Muscle of leg (tissue), 11 donors: Measurements from ENCODE around the gene CES5A. TPM values are rescaled to one million over a fixed set of nuclear protein-coding genes. Genes with fewer than 3 reads are reported as not detected.
"Not testable (repeated sequence)": the region's sequence is repeated elsewhere in the genome, so short reads cannot be mapped to it uniquely, and the experiment has no call there.

ENCODE experiments used
- DNase-seq: peaks from one replicate; pipeline ENCODE4 v3.0.0; 2013
- H3K27ac ChIP-seq: one replicate; pipeline ENCODE4 v1.5.1; 2013; ENCODE audit warnings: mild to moderate bottlenecking, low read length, control low read depth
- H3K27me3 ChIP-seq: one replicate; pipeline ENCODE4 v1.6.1; 2013; ENCODE audit warnings: low read length; ENCODE audit not compliant: control insufficient read depth, insufficient read depth
- H3K36me3 ChIP-seq: one replicate; pipeline ENCODE4 v1.6.1; 2013; ENCODE audit warnings: low read length; ENCODE audit not compliant: control insufficient read depth, insufficient read depth
- H3K4me1 ChIP-seq: one replicate; pipeline ENCODE4 v1.6.1; 2013; ENCODE audit warnings: low read length; ENCODE audit not compliant: control insufficient read depth, insufficient read depth
- H3K4me3 ChIP-seq: one replicate; pipeline ENCODE4 v1.5.1; 2013; ENCODE audit warnings: low read length, control low read depth
- H3K9me3 ChIP-seq: replicated peaks from 2 replicates; pipeline ENCODE4 v1.6.1; 2013; ENCODE audit warnings: low read depth, low read length; ENCODE audit not compliant: control insufficient read depth
- WGBS: methylation state at CpG from one replicate; pipeline ENCODE4 v1.1.5; 2013; ENCODE audit warnings: missing lambda C conversion rate; ENCODE audit not compliant: insufficient coverage; 5-methylcytosine and 5-hydroxymethylcytosine counted together
- polyA plus RNA-seq, 8 donors: library from polyadenylated mRNA; unstranded; fragments of 120-200 nt; gene quantifications; one replicate each; pipeline versions ENCODE4 v1.2.1 to v1.2.3, GENCODE V29; 2013; ENCODE audit warnings: inconsistent platforms in 1 of 8, low replicate concordance in 1 of 8; ENCODE audit not compliant: insufficient read length in 8 of 8, insufficient read depth in 1 of 8
- total RNA-seq: library from RNA; stranded (reverse); fragments of 120-200 nt; gene quantifications from one replicate; pipeline ENCODE4 v1.2.4, GENCODE V29; 2013

The CES5A gene
- total and polyA plus RNA-seq, 9 donors: not detected

DNA sequence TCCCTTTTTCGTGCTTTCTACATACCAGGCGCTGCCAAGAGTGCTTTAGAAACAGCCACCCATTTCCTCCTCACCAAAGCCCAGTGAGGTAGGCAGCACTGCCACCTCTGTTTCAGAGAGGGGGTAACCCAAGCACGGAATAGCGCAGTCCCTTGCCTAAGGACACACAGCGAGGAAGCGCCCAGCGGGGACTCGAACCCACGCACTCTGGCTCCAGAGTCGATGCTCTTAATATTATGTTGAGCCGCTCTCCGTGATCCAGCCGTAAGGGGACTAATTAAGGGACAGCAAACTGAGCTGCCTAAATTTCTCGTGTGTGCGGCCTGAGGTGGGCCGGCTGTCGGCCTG is 42.8 kb downstream of the CES5A start:
- peaks cover 7% of the 10 kb centered on the region for H3K4me1 ChIP-seq
- H3K4me3 ChIP-seq: no peak overlapping the region
- 57% methylated on average over 17 of the region's 17 CpGs for WGBS
- no peak for DNase-seq
- no peak overlapping the region for H3K27ac ChIP-seq
- H3K27me3 ChIP-seq: peaks cover 5% of the 10 kb centered on the region
- H3K36me3 ChIP-seq: no peaks in the 10 kb centered on the region
- no peaks in the 10 kb centered on the region for H3K9me3 ChIP-seq

DNA sequence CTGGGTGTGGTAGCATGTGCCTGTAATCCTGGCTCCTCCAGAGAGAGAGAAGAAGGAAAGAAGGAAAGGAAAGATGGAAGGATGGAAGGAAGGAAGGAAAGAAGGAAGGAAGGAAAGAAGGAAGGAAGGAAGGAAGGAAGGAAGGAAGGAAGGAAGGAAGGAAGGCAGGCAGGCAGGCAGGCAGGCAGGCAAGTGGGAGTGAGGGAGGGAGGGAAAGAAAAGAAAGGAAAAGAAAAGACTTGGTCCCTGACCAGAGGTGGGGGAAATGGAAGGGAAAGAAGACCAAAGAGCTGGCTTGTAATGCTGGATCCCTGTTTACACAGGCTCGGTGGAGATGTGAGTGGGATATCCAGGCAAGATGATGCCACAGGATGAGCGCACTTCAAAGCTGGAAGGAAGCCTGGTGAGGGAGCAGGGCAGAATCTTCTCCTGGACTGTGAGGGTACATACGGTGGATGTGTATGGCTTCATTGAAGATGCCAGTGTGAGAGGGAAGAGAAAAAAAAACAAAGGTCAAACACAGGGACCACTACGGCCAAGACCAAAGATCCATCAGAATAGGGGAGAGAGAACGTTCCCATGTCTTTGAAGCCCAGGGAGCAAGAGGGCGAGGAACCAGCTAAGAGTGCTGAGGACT is 44.4 kb downstream of the CES5A start:
- H3K4me1 ChIP-seq: peaks cover 7% of the 10 kb centered on the region
- no peaks in the 10 kb centered on the region for H3K9me3 ChIP-seq
- no peak overlapping the region for H3K27ac ChIP-seq
- H3K27me3 ChIP-seq: peaks cover 5% of the 10 kb centered on the region
- no peak for DNase-seq
- H3K36me3 ChIP-seq: no peaks in the 10 kb centered on the region
- H3K4me3 ChIP-seq: no peak overlapping the region
- 83% methylated on average over 6 of the region's 6 CpGs for WGBS

DNA sequence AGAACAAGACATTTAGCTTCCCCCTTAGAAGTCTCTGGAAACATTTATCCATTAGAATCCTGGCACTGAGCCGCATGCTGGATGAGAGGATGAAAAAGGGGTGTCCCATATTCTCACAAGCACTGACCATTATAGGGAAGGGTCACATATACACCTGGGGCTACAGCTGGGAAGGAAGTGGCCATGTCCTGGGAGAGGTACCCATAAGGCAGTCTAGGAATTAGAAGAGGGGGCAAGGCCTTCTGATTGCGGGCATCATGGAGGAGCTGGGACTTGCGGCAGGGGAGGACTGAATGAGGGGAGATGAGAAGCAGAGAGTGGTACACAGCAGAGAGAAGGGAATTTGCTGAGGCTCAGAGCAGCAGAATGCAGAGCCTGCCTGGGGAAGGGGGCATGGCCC is 45.9 kb downstream of the CES5A start:
- DNase-seq: not testable (repeated sequence)

DNA sequence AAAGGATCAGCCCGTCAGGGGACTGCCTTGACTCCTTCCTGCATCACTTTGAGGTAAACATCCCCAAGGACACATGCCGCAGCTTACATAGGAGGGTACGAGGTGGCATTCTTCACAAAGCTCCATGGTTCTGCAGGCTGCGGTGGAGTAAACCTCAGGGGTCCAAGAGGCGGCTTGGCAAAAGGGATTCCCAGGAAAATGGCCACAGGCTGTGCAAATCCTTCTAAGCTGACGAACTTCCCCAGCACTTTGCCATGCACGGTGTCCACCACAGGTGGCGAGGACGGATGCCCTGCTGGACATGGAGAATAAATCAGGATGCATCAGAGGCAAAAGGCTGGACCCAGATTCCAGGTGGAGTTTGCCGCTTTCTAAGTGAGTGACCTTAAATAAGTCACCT is 46.5 kb downstream of the CES5A start:
- 81% methylated on average over 9 of the region's 10 CpGs for WGBS

More for the DNA sequence above, 45.9 kb downstream of the CES5A start:
- H3K36me3 ChIP-seq, H3K9me3 ChIP-seq, H3K27me3 ChIP-seq, H3K27ac ChIP-seq, H3K4me3 ChIP-seq, H3K4me1 ChIP-seq: not testable (repeated sequence)
- WGBS: 88% methylated on average over 2 of the region's 3 CpGs

DNA sequence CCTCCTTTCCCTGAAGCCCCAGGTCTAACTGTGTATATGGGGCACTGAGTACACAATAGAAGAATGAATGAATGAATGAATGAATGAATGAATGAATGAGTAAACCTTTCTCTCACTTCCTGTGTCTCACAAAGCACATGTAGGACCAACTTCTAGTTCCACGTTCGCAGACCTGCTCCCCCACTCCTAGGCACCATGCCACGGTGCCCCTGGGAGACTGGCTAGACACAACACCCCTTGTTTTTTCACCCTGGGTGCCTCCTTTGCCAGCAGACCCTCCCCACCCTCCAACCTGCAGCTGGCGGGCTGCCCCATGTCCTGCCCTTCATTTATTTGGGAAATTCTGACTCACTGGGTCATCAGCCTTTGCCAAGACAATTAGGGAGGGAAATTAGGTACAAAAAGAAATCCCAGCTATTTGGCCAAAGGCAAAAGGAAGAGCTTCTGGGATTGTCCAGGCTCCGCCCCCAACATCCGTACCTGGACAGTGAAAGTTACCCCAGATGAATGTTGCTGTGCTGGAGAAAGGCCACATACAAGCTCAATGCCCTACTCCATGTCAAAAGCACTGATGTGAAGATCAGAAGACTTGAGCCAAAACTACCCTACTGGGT is 50.0 kb downstream of the CES5A start:
- Histone ChIP-seq H3K9me3 (no peaks in the 10 kb centered on the region), H3K27me3 (peaks cover 3% of the 10 kb centered on the region), H3K27ac (no peak overlapping the region), H3K4me1 (no peaks in the 10 kb centered on the region), H3K4me3 (no peak overlapping the region), H3K36me3 (no peaks in the 10 kb centered on the region)
- WGBS: 89% methylated on average over 3 of the region's 6 CpGs
- DNase-seq: no peak

More for the DNA sequence above, 46.5 kb downstream of the CES5A start:
- H3K27ac ChIP-seq: no peak overlapping the region
- peaks cover 8% of the 10 kb centered on the region for H3K27me3 ChIP-seq
- no peaks in the 10 kb centered on the region for H3K9me3 ChIP-seq
- no peak overlapping the region for H3K4me3 ChIP-seq
- H3K36me3 ChIP-seq: no peaks in the 10 kb centered on the region
- DNase-seq: no peak
- H3K4me1 ChIP-seq: peaks cover 7% of the 10 kb centered on the region

DNA sequence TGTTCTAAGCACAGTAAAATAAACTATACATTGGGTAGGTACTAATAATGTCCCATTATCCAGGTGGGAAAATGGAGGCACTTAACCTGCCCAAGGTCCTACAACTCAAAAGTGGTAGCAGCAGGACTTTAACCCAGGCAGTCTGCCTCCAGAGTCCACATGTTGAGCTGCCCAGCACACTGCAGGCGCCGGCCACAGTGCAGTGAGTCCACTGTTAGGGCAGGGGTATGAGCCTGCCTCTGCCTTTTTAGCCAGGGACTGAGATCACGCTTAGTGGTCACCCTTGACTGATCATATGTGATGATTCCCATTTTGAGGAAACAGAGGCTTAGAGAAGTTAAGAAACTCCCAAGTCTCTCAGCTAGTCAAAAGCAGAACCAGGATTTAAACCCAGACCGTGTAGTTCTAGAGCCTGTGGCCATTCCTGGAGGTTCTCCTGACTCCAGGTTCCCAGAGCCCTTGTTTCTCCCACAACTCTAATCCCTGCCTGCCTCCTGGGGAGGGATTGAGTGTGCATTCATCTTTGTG is 50.6 kb downstream of the CES5A start:
- Histone ChIP-seq H3K4me1 (no peaks in the 10 kb centered on the region), H3K9me3 (no peaks in the 10 kb centered on the region), H3K27ac (no peak overlapping the region), H3K36me3 (no peaks in the 10 kb centered on the region), H3K27me3 (peaks cover 3% of the 10 kb centered on the region), H3K4me3 (no peak overlapping the region)
- no peak for DNase-seq
- WGBS: 75% methylated on average over 3 of the region's 4 CpGs

DNA sequence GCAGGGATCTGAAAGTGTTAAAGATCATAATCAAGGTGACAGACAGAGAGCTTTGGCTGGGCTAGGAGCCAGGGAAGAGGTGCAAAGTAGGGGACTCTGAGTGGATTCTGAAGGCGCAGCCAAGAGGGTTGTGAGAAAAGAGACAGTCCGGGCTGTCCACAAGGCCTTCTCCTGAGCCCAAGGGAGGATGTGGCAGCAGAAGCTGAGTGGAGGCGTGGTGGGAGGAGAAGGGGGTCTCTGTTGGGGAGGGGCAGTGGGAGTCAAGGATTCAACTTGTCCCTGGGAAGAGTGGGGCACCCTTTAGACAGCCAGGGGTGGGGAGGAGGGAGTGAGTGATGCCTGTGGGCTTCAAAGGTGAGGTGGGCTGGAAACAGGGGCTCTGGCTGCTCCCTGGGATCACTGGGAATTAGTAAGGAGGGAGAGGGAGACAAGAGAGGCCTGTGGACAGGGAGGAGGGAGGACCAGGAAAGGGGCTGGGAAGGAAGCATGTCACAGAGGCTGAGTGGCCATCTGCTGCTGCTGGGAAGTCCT is 52.8 kb downstream of the CES5A start:
- no peak overlapping the region for H3K4me3 ChIP-seq
- H3K4me1 ChIP-seq: no peaks in the 10 kb centered on the region
- H3K9me3 ChIP-seq: no peaks in the 10 kb centered on the region
- 48% methylated on average over 3 of the region's 3 CpGs for WGBS
- H3K27me3 ChIP-seq: peaks cover 3% of the 10 kb centered on the region
- no peak overlapping the region for H3K27ac ChIP-seq
- no peak for DNase-seq
- no peaks in the 10 kb centered on the region for H3K36me3 ChIP-seq

DNA sequence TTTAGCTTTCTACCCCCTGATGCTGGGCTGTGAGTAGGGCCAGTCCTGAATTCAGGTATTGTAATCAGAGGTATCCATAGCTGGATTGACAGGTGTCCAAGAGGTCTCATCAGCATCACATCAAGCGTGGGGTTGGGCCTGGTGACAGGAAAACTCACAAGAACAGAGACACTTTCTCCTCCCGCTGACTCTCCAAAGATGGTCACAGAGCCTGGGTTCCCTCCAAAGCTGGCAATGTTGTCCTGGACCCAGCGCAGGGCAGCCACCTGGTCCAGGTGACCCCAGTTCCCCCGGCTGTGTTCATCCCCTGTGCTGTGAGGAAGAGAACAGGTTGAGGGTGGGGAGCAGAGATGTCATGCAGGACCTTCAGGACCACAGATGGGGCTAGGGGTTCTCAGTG is 54.0 kb downstream of the CES5A start:
- Histone ChIP-seq H3K4me1 (no peaks in the 10 kb centered on the region), H3K27ac (no peak overlapping the region), H3K27me3 (peaks cover 3% of the 10 kb centered on the region), H3K9me3 (no peaks in the 10 kb centered on the region), H3K36me3 (no peaks in the 10 kb centered on the region), H3K4me3 (no peak overlapping the region)
- DNase-seq: no peak
- WGBS: 93% methylated on average over 4 of the region's 4 CpGs

DNA sequence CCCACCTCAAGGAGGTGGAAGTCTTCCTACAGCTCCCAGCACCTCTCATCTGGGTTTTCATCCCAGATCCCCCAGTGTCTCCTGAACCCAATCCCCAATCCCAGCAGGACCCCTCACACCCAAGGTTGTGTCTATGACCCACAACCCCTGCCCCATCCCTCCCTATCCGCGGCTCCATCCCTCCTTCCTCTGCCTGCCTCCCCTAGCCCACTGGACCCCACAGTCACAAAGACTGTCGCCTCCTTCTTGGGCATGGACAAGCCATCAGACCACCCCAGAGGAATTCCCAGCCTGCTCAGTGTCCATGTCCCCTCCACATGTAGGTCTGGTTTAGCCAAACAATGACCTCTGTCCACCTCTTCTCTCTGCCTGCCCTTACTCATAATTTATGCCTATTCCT is 54.6 kb downstream of the CES5A start:
- WGBS: 91% methylated on average over 3 of the region's 3 CpGs
- Histone ChIP-seq H3K36me3 (no peaks in the 10 kb centered on the region), H3K9me3 (no peaks in the 10 kb centered on the region), H3K27me3 (peaks cover 3% of the 10 kb centered on the region), H3K4me1 (no peaks in the 10 kb centered on the region), H3K27ac (no peak overlapping the region), H3K4me3 (no peak overlapping the region)
- no peak for DNase-seq

DNA sequence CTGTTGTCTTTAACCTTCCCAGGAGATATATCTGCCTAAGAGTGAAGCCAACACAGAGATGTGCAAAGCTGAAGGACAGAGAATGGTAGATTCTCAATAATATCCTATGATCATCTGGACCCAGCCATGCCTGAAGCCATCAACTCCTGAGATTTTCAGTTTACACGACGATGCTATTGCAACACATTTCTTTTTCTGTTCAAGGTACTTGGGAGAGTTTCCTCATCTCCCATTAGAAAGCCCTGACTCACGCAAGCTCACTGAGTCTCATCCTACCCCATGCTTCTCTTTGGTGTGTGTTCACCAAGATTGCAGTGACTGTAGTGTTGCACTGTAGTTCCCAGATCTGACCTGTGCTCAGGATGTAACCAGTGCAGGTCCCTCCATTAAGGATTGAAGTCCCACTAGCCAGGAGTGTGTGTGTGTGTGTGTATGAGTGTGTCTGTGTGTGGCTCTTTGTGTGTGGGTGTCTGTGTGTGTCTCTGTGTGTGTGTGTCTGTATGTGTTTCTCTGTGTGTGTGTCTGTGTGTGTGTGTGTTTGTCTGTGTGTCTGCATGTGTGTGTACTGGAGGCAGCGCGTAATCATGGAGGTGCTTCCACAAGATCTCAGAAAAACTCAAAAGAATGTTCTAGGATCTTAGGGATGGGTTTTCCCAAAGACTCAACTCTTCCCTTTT is 57.8 kb downstream of the CES5A start:
- H3K9me3 ChIP-seq: no peaks in the 10 kb centered on the region
- no peak for DNase-seq
- H3K36me3 ChIP-seq: no peaks in the 10 kb centered on the region
- WGBS: no CpG with 5 or more reads among the region's 5 CpGs
- H3K4me1 ChIP-seq: no peaks in the 10 kb centered on the region
- no peak overlapping the region for H3K4me3 ChIP-seq
- H3K27me3 ChIP-seq: no peaks in the 10 kb centered on the region
- H3K27ac ChIP-seq: no peak overlapping the region
